Measurements from ENCODE around the gene KDM6A. TPM values are rescaled to one million over a fixed set of nuclear protein-coding genes. Genes with fewer than 3 reads are reported as not detected.

The KDM6A gene
- total and polyA plus RNA-seq, 2 donors (not counting 3 experiments of a cell fraction or from before 2014, with no cell fraction given) = 9.0 to 20.6 TPM

- no peaks in the 10 kb centered on the region for H3K27me3 ChIP-seq (ENCODE audit: control insufficient read depth in 2 of 2, insufficient read depth in 2 of 2, low read length in 2 of 2)
- H3K9me1 ChIP-seq (replicated peaks; ENCODE audit: control insufficient read depth, extremely low read depth, insufficient read depth, low read length) = no peaks in the 10 kb centered on the region
- H3K9me3 ChIP-seq (replicated peaks; ENCODE audit: control insufficient read depth, insufficient read depth, low read length) = no peaks in the 10 kb centered on the region
- no peak for FAIRE-seq
- H3K27ac ChIP-seq (ENCODE audit: insufficient read depth, low read depth, low read length) = no peak overlapping the region
- no peak overlapping the region for H3K4me3 ChIP-seq (replicated peaks in 1 of 3; ENCODE audit: insufficient read depth in 1 of 3, low read depth in 1 of 3, low read length in 3 of 3)
- peaks cover 3% of the 10 kb centered on the region for H4K20me1 ChIP-seq (replicated peaks; ENCODE audit: control insufficient read depth, extremely low read depth, insufficient read depth, low read length)
- H3K9ac ChIP-seq (replicated peaks; ENCODE audit: extremely low read depth, insufficient read depth, low read length) = no peak overlapping the region
- POLR2A ChIA-PET = no interaction called here
- BruUV-seq (replicated peaks) = no TSS peak
- intact Hi-C loops (cut with micrococcal nuclease) (loop anchor here (5.0 kb wide), 1 partner anchor 912 kb away; no protein-coding TSS in a partner anchor), dilution Hi-C loops (cut with MboI; ENCODE audit: extremely low pct_ligation_motif_present, low sequenced_read_pairs) (no loop called here)
- peaks cover 2% of the 10 kb centered on the region for H3K4me1 ChIP-seq (ENCODE audit: control insufficient read depth, extremely low read depth, insufficient read depth, low read length)
- DNase-seq (ENCODE audit: low read depth, low spot score) = no peak
- no peak for TF ChIP-seq CTCF (IDR thresholded peaks at IDR 0.05; ENCODE audit: extremely low read depth in 1 of 2, insufficient read depth in 1 of 2, low read depth in 1 of 2, low read length in 2 of 2)
- no peak for TF ChIP-seq MAX (IDR thresholded peaks at IDR 0.05; ENCODE audit: insufficient read depth, insufficient read length)
- TF ChIP-seq FOS (IDR thresholded peaks at IDR 0.05; ENCODE audit: borderline replicate concordance, insufficient read depth, low read length) = no peak
- no peak for TF ChIP-seq POLR2AphosphoS5 (IDR thresholded peaks at IDR 0.05; ENCODE audit: insufficient read depth, low read depth, low read length)
- no peak for TF ChIP-seq POLR2A (IDR thresholded peaks at IDR 0.05; ENCODE audit: low read depth, low read length)
- TF ChIP-seq MYC (IDR thresholded peaks at IDR 0.05; ENCODE audit: low read depth, low read length) = no peak
- H2AFZ ChIP-seq (ENCODE audit: low read depth, low read length) = no peak overlapping the region
- H3K36me3 ChIP-seq (ENCODE audit: control insufficient read depth in 2 of 2, extremely low read depth in 1 of 2, insufficient read depth in 2 of 2, low read length in 2 of 2) = no peaks in the 10 kb centered on the region
- no peak overlapping the region for H3K4me2 ChIP-seq (ENCODE audit: insufficient read depth, low read length)
- peaks cover 83% of the 10 kb centered on the region for H3K79me2 ChIP-seq (ENCODE audit: control insufficient read depth, insufficient read depth, low read length)
- CTCF ChIA-PET = no interaction called here
Observed at GRCh38 chrX:44884944-44885343, 12.0 kb downstream of the KDM6A start.

GRCh38 chrX:44889824-44890223 lies 16.8 kb downstream of the KDM6A start:
- Histone ChIP-seq H3K9me1 (replicated peaks; ENCODE audit: control insufficient read depth, extremely low read depth, insufficient read depth, low read length) (no peaks in the 10 kb centered on the region), H3K4me3 (replicated peaks in 1 of 3; ENCODE audit: insufficient read depth in 1 of 3, low read depth in 1 of 3, low read length in 3 of 3) (no peak overlapping the region), H4K20me1 (replicated peaks; ENCODE audit: control insufficient read depth, extremely low read depth, insufficient read depth, low read length) (peaks cover 2% of the 10 kb centered on the region), H3K4me1 (ENCODE audit: control insufficient read depth, extremely low read depth, insufficient read depth, low read length) (peaks cover 2% of the 10 kb centered on the region), H3K27ac (ENCODE audit: insufficient read depth, low read depth, low read length) (no peak overlapping the region), H3K79me2 (ENCODE audit: control insufficient read depth, insufficient read depth, low read length) (peaks cover 82% of the 10 kb centered on the region), H3K9ac (replicated peaks; ENCODE audit: extremely low read depth, insufficient read depth, low read length) (no peak overlapping the region), H3K9me3 (replicated peaks; ENCODE audit: control insufficient read depth, insufficient read depth, low read length) (no peaks in the 10 kb centered on the region), H2AFZ (ENCODE audit: low read depth, low read length) (no peak overlapping the region), H3K36me3 (ENCODE audit: control insufficient read depth in 2 of 2, extremely low read depth in 1 of 2, insufficient read depth in 2 of 2, low read length in 2 of 2) (no peaks in the 10 kb centered on the region), H3K4me2 (ENCODE audit: insufficient read depth, low read length) (no peak overlapping the region), H3K27me3 (ENCODE audit: control insufficient read depth in 2 of 2, insufficient read depth in 2 of 2, low read length in 2 of 2) (no peaks in the 10 kb centered on the region)
- ChIA-PET POLR2A (no interaction called here), CTCF (interaction anchor here (0.6 kb wide), 1 partner anchor 939 kb away, joined by 4 read pairs; no protein-coding TSS in a partner anchor)
- DNase-seq (ENCODE audit: low read depth, low spot score) (no peak), FAIRE-seq (no peak)
- TF ChIP-seq GATA2 (IDR thresholded peaks at IDR 0.05; ENCODE audit: insufficient read depth, insufficient read length, low read depth, low read length) = no peak
- no peak for TF ChIP-seq POLR2A (IDR thresholded peaks at IDR 0.05; ENCODE audit: low read depth, low read length)
- no peak for TF ChIP-seq EZH2 (IDR thresholded peaks at IDR 0.05; ENCODE audit: borderline replicate concordance, low read depth, low read length, severe bottlenecking)
- no peak for TF ChIP-seq POLR2AphosphoS5 (IDR thresholded peaks at IDR 0.05; ENCODE audit: insufficient read depth, low read depth, low read length)
- no peak for TF ChIP-seq JUN (IDR thresholded peaks at IDR 0.05; ENCODE audit: borderline replicate concordance, insufficient read depth, insufficient read length, low read depth)
- no peak for TF ChIP-seq MYC (IDR thresholded peaks at IDR 0.05; ENCODE audit: low read depth, low read length)
- no peak for TF ChIP-seq MAX (IDR thresholded peaks at IDR 0.05; ENCODE audit: insufficient read depth, insufficient read length)
- TF ChIP-seq FOS (IDR thresholded peaks at IDR 0.05; ENCODE audit: borderline replicate concordance, insufficient read depth, low read length) = no peak
- BruUV-seq (replicated peaks) = no TSS peak
- dilution Hi-C loops (cut with MboI; ENCODE audit: extremely low pct_ligation_motif_present, low sequenced_read_pairs) = no loop called here
- intact Hi-C loops (cut with micrococcal nuclease) = loop anchor here (5.0 kb wide), 1 partner anchor 907 kb away; no protein-coding TSS in a partner anchor
